Smooth muscle cell (in vitro differentiated cells): ENCODE measurements around the gene PAPOLA. TPM values are rescaled to one million over a fixed set of nuclear protein-coding genes. Genes with fewer than 3 reads are reported as not detected.

Experiments used
- DNase-seq: peaks from one replicate; lab custom pipeline; 2025; ENCODE audit not compliant: unreplicated experiment; lab: John Stamatoyannopoulos, UW
- H2AFZ ChIP-seq: fragments of 200-600 bp; sonication (generic); 2 replicates; pipeline ENCODE4 v1.6.0; 2016; ENCODE audit warnings: antibody characterized with exemption, low read depth, mild to moderate bottlenecking
- H3F3A ChIP-seq: fragments of 200-600 bp; sonication (generic); 2 replicates; pipeline ENCODE4 v1.6.0; 2017; ENCODE audit warnings: antibody characterized with exemption, low read depth
- H3K27ac ChIP-seq: fragments of 200-600 bp; sonication (generic); 2 replicates; pipeline ENCODE4 v1.5.1; 2016; ENCODE audit warnings: low read depth, mild to moderate bottlenecking
- H3K27me3 ChIP-seq: fragments of 200-600 bp; sonication (generic); 2 replicates; pipeline ENCODE4 v1.6.1; 2016; ENCODE audit warnings: low read depth, mild to moderate bottlenecking
- H3K36me3 ChIP-seq: fragments of 200-600 bp; sonication (generic); 2 replicates; pipeline ENCODE4 v1.5.1; 2016; ENCODE audit warnings: low read depth
- H3K4me1 ChIP-seq: fragments of 200-600 bp; sonication (generic); 2 replicates; pipeline ENCODE4 v1.5.1; 2016; ENCODE audit warnings: low read depth
- H3K4me2 ChIP-seq: fragments of 200-600 bp; sonication (generic); 2 replicates; pipeline ENCODE4 v1.6.0; 2016; ENCODE audit warnings: mild to moderate bottlenecking
- H3K4me3 ChIP-seq: fragments of 200-600 bp; sonication (generic); 2 replicates; pipeline ENCODE4 v1.5.1; 2016; ENCODE audit warnings: mild to moderate bottlenecking
- H3K79me2 ChIP-seq: fragments of 200-600 bp; sonication (generic); 2 replicates; pipeline ENCODE4 v1.6.0; 2016; ENCODE audit warnings: low read depth, mild to moderate bottlenecking
- H3K9ac ChIP-seq: fragments of 200-600 bp; sonication (generic); 2 replicates; pipeline ENCODE4 v1.6.0; 2016; ENCODE audit warnings: low read depth
- H3K9me3 ChIP-seq: fragments of 200-600 bp; sonication (generic); replicated peaks from 2 replicates; pipeline ENCODE4 v1.5.1; 2016; ENCODE audit warnings: low read depth
- H4K20me1 ChIP-seq: fragments of 200-600 bp; sonication (generic); 2 replicates; pipeline ENCODE4 v1.6.0; 2016; ENCODE audit warnings: low read depth
- CTCF ChIP-seq: fragments of 200-600 bp; sonication (generic); IDR thresholded peaks from 2 replicates; pipeline ENCODE4 v1.5.1; 2017; ENCODE audit warnings: borderline replicate concordance, mild to moderate bottlenecking, antibody characterized with exemption; ENCODE audit not compliant: insufficient read depth, poor library complexity, severe bottlenecking
- WGBS: methylation state at CpG from one replicate; pipeline ENCODE4 v1.1.7; 2016; ENCODE audit warnings: low lambda C conversion rate; 5-methylcytosine and 5-hydroxymethylcytosine counted together
- polyA plus RNA-seq: library from polyadenylated mRNA; unstranded; fragments of >200 nt; fragmentation: Nextera tagmentation; extraction: Ambion mirVana; gene quantifications from 2 replicates; pipeline ENCODE4 v1.2.1, GENCODE V29; 2016
- total RNA-seq: library from RNA; depleted of rRNA; stranded (reverse); fragments of >200 nt; gene quantifications from 2 replicates; pipeline ENCODE4 v1.2.3, GENCODE V29; 2014

Gene PAPOLA
- total and polyA plus RNA-seq, 2 experiments from 2014 or later: 109 to 137 TPM

- Histone ChIP-seq H3K36me3 (no peaks in the 10 kb centered on the region), H3K4me3 (no peak overlapping the region), H3F3A (peaks cover 7% of the 10 kb centered on the region), H3K79me2 (no peaks in the 10 kb centered on the region), H3K4me1 (peaks cover 7% of the 10 kb centered on the region), H3K4me2 (no peak overlapping the region), H3K27ac (no peak overlapping the region), H3K27me3 (no peaks in the 10 kb centered on the region), H4K20me1 (peaks cover 62% of the 10 kb centered on the region), H2AFZ (no peak overlapping the region), H3K9me3 (no peaks in the 10 kb centered on the region), H3K9ac (no peak overlapping the region)
- DNase-seq: no peak
- no peak for TF ChIP-seq CTCF
- WGBS: 47% methylated on average over 2 of the region's 2 CpGs
Measured at GRCh38 chr14:96574171-96574632, 72.0 kb downstream of the PAPOLA start.

- peaks cover 7% of the 10 kb centered on the region for H3F3A ChIP-seq
- no peaks in the 10 kb centered on the region for H3K9me3 ChIP-seq
- peaks cover 7% of the 10 kb centered on the region for H3K4me1 ChIP-seq
- H2AFZ ChIP-seq: no peak overlapping the region
- H4K20me1 ChIP-seq: peaks cover 55% of the 10 kb centered on the region
- H3K4me2 ChIP-seq: peak overlapping the region; percentile 22
- no peak for TF ChIP-seq CTCF
- H3K27me3 ChIP-seq: no peaks in the 10 kb centered on the region
- H3K4me3 ChIP-seq: no peak overlapping the region
- no peak for DNase-seq
- no peaks in the 10 kb centered on the region for H3K36me3 ChIP-seq
- H3K9ac ChIP-seq: no peak overlapping the region
- H3K27ac ChIP-seq: peak overlapping the region; percentile 10
- WGBS: 46% methylated on average over 6 of the region's 6 CpGs
- no peaks in the 10 kb centered on the region for H3K79me2 ChIP-seq
Measured at GRCh38 chr14:96574633-96575632, 72.8 kb downstream of the PAPOLA start.

GRCh38 chr14:96576359-96576758 lies 74.2 kb downstream of the PAPOLA start:
- no peaks in the 10 kb centered on the region for H3K9me3 ChIP-seq
- no peak for TF ChIP-seq CTCF
- no peaks in the 10 kb centered on the region for H3K79me2 ChIP-seq
- H3K27me3 ChIP-seq: no peaks in the 10 kb centered on the region
- no peaks in the 10 kb centered on the region for H3K36me3 ChIP-seq
- peaks cover 7% of the 10 kb centered on the region for H3K4me1 ChIP-seq
- H2AFZ ChIP-seq: no peak overlapping the region
- DNase-seq: no peak
- H3K4me3 ChIP-seq: no peak overlapping the region
- peaks cover 7% of the 10 kb centered on the region for H3F3A ChIP-seq
- WGBS: 94% methylated on average over 6 of the region's 6 CpGs
- no peak overlapping the region for H3K27ac ChIP-seq
- H4K20me1 ChIP-seq: peaks cover 41% of the 10 kb centered on the region
- no peak overlapping the region for H3K9ac ChIP-seq
- H3K4me2 ChIP-seq: no peak overlapping the region
